Measurements from ENCODE around the gene TMEM53.

TMEM53 gene

DNA sequence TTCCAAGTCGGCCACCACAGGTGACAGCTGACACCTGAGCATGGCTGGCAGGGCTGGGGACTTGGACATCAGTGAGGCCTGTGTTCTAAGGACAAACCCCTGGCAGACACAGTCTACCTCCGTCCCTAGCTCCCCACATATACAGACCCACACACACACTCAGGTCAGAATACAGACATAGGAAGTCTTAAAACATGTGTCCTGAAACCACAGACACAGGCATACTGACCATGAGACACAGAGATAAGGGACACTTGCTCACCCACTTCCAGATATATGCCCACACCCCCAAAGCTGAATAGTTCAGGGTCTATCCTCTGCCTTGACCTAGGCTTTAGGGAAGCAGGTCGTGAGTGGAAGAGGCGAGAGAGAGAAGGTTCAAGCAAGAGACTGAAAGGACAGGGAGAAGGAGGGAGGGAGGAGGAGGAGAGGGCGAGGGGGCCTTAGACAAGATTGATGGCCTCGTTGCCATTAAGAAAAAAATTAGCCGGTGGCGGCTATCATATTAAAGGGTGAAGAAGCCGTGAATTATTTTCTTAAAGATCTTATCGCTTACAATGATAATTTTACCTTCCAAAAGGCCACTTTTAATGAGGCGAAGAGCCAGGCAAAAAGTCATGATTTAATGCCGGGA is 49.9 kb downstream of the TMEM53 start:
- TF ChIP-seq EZH2 (optimal IDR thresholded peaks at IDR 0.05; ENCODE audit: low read depth, low read length): no peak
- TF ChIP-seq EZH2phosphoT487 (IDR thresholded peaks at IDR 0.05; ENCODE audit: low read length): no peak
- TF ChIP-seq, protein P1, sequence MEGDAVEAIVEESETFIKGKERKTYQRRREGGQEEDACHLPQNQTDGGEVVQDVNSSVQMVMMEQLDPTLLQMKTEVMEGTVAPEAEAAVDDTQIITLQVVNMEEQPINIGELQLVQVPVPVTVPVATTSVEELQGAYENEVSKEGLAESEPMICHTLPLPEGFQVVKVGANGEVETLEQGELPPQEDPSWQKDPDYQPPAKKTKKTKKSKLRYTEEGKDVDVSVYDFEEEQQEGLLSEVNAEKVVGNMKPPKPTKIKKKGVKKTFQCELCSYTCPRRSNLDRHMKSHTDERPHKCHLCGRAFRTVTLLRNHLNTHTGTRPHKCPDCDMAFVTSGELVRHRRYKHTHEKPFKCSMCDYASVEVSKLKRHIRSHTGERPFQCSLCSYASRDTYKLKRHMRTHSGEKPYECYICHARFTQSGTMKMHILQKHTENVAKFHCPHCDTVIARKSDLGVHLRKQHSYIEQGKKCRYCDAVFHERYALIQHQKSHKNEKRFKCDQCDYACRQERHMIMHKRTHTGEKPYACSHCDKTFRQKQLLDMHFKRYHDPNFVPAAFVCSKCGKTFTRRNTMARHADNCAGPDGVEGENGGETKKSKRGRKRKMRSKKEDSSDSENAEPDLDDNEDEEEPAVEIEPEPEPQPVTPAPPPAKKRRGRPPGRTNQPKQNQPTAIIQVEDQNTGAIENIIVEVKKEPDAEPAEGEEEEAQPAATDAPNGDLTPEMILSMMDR (IDR thresholded peaks at IDR 0.05; ENCODE audit: low read length): no peak
- Histone ChIP-seq H2AFZ (ENCODE audit: low read length) (no peak overlapping the region), H3K27me3 (replicated peaks; ENCODE audit: insufficient read depth, low read length) (no peaks in the 10 kb centered on the region), H3K4me2 (ENCODE audit: low read depth, low read length) (no peak overlapping the region), H3K9me3 (replicated peaks; ENCODE audit: insufficient read depth, low read length) (no peaks in the 10 kb centered on the region), H3F3A (ENCODE audit: insufficient read depth, low read length) (no peaks in the 10 kb centered on the region), H3K4me1 (ENCODE audit: low read length) (no peaks in the 10 kb centered on the region), H3K4me3 (ENCODE audit: low read length) (no peak overlapping the region), H3K36me3 (replicated peaks; ENCODE audit: insufficient read depth, low read length) (no peaks in the 10 kb centered on the region), H3K9me2 (replicated peaks; ENCODE audit: insufficient read depth, low read length) (no peaks in the 10 kb centered on the region), H3K27ac (ENCODE audit: low read length) (no peak overlapping the region), H4K20me1 (ENCODE audit: insufficient read depth, low read length) (no peaks in the 10 kb centered on the region), H3K9ac (ENCODE audit: low read length) (no peak overlapping the region), H3K79me2 (ENCODE audit: low read length) (no peaks in the 10 kb centered on the region)
- no peak for DNase-seq

DNA sequence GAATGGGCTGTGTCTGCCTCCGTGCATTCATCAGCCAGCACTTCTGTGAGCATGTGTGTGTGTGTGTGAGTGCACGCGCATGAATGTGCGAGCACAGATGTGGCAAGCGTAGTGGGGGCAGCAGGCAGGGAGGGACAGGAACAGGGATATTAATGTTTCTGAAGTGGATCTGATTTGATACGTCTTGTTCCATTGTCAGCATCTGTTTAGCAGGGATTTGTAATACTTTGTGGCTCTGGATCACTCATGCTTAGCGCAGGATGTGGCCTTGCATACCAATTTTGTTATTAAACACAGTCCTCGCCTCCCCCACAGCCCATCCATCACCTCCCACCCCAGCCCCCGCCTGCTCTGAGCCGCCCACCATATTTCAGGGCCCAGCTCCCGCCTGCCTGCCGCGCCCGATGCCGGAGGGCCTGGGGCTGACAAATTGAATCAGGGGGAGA is 52.4 kb downstream of the TMEM53 start:
- Histone ChIP-seq H3K36me3 (replicated peaks; ENCODE audit: insufficient read depth, low read length) (no peaks in the 10 kb centered on the region), H3K4me1 (ENCODE audit: low read length) (no peaks in the 10 kb centered on the region), H3K27me3 (replicated peaks; ENCODE audit: insufficient read depth, low read length) (no peaks in the 10 kb centered on the region), H3K9me3 (replicated peaks; ENCODE audit: insufficient read depth, low read length) (no peaks in the 10 kb centered on the region), H3K9me2 (replicated peaks; ENCODE audit: insufficient read depth, low read length) (no peaks in the 10 kb centered on the region), H3K79me2 (ENCODE audit: low read length) (no peaks in the 10 kb centered on the region), H3K27ac (ENCODE audit: low read length) (no peak overlapping the region), H3K4me2 (ENCODE audit: low read depth, low read length) (no peak overlapping the region), H4K20me1 (ENCODE audit: insufficient read depth, low read length) (no peaks in the 10 kb centered on the region), H3K4me3 (ENCODE audit: low read length) (no peak overlapping the region), H3K9ac (ENCODE audit: low read length) (no peak overlapping the region), H2AFZ (ENCODE audit: low read length) (no peak overlapping the region), H3F3A (ENCODE audit: insufficient read depth, low read length) (no peaks in the 10 kb centered on the region)
- no peak for TF ChIP-seq EZH2phosphoT487 (IDR thresholded peaks at IDR 0.05; ENCODE audit: low read length)
- TF ChIP-seq, protein P1 (IDR thresholded peaks at IDR 0.05; ENCODE audit: low read length): no peak
- TF ChIP-seq EZH2 (optimal IDR thresholded peaks at IDR 0.05; ENCODE audit: low read depth, low read length): no peak
- no peak for DNase-seq

DNA sequence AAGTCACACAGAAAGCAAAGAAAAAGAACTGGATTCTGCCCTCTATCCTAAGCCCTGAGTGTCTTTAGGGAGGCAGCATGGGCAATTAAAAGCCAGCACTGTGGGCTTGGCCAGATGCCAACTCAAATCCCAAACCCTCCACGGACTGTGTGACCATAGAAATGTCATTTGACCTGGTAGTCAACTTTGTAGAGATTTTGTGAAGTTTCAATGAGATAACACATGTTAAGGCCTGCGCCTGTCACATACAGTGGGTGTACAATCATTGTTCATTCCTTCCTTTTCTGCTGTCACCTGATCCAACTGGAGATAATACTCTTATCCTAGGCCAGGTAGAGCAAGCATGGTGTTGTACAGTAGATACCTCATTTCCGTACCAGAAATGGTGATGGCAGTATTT is 54.2 kb downstream of the TMEM53 start:
- Histone ChIP-seq H3K79me2 (ENCODE audit: low read length) (no peaks in the 10 kb centered on the region), H3K9me3 (replicated peaks; ENCODE audit: insufficient read depth, low read length) (no peaks in the 10 kb centered on the region), H3K27ac (ENCODE audit: low read length) (no peak overlapping the region), H3K27me3 (replicated peaks; ENCODE audit: insufficient read depth, low read length) (no peaks in the 10 kb centered on the region), H3K9ac (ENCODE audit: low read length) (no peak overlapping the region), H2AFZ (ENCODE audit: low read length) (no peak overlapping the region), H3K4me2 (ENCODE audit: low read depth, low read length) (no peak overlapping the region), H3K36me3 (replicated peaks; ENCODE audit: insufficient read depth, low read length) (no peaks in the 10 kb centered on the region), H3F3A (ENCODE audit: insufficient read depth, low read length) (no peaks in the 10 kb centered on the region), H4K20me1 (ENCODE audit: insufficient read depth, low read length) (no peaks in the 10 kb centered on the region), H3K4me1 (ENCODE audit: low read length) (no peaks in the 10 kb centered on the region), H3K4me3 (ENCODE audit: low read length) (no peak overlapping the region), H3K9me2 (replicated peaks; ENCODE audit: insufficient read depth, low read length) (no peaks in the 10 kb centered on the region)
- TF ChIP-seq EZH2 (optimal IDR thresholded peaks at IDR 0.05; ENCODE audit: low read depth, low read length) (no peak), EZH2phosphoT487 (IDR thresholded peaks at IDR 0.05; ENCODE audit: low read length) (no peak)
- TF ChIP-seq, protein P1 (IDR thresholded peaks at IDR 0.05; ENCODE audit: low read length): no peak
- no peak for DNase-seq

Data from MM.1S (cell line).